ENCODE measurements around the gene RCCD1. TPM values are rescaled to one million over a fixed set of nuclear protein-coding genes. Genes with fewer than 3 reads are reported as not detected.

Gene RCCD1
- total and polyA plus RNA-seq, 2 of the 8 experiments (the other 6 are each of a cell fraction or from before 2014, with no cell fraction given) = 9.9 to 18.8 TPM

DNA sequence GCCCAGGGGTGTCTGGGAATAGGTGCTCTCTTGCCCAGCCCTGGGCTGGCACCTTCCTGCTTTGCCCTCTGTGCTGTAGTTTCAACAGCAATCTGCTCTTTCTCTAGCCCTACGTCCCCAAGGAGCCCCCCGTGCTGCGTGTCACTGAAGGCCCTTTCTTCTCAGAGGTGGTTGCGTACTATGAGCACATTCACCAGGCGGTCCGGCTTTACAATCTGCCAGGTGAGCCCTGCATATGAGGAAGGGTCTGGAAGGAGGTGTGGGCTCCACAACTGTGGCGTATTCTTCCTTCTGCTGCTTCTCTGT, 42.0 kb upstream of the RCCD1 start:
- Histone ChIP-seq H3K23ac (ENCODE audit: insufficient read length) (no peak overlapping the region), H4K91ac (replicated peaks; ENCODE audit: insufficient read length, low read length) (no peak overlapping the region), H2BK5ac (ENCODE audit: low read depth, low read length) (no peak overlapping the region), H3K27ac (ENCODE audit: low read depth, low read length) (no peak overlapping the region), H3K9me3 (ENCODE audit: insufficient read depth in 2 of 2, low read depth in 1 of 2, low read length in 1 of 2) (no peaks in the 10 kb centered on the region), H2BK20ac (ENCODE audit: low read length) (no peak overlapping the region), H2BK15ac (ENCODE audit: low read length) (no peak overlapping the region), H3K79me2 (ENCODE audit: control insufficient read depth in 1 of 2, insufficient read depth in 2 of 2, low read length in 2 of 2) (no peaks in the 10 kb centered on the region), H2BK120ac (replicated peaks; ENCODE audit: low read depth, low read length) (no peak overlapping the region), H4K8ac (ENCODE audit: extremely low read depth, insufficient read depth, low read length) (no peak overlapping the region), H3K4me1 (replicated peaks in 1 of 4; ENCODE audit: control insufficient read depth in 3 of 4, insufficient read depth in 4 of 4, low read length in 3 of 4) (peaks cover 0 to 2% (median 0%) of the 10 kb centered on the region in 4 experiments; a peak in 2 of 7 replicates), H4K5ac (ENCODE audit: insufficient read length, low read depth, low read length) (no peak overlapping the region), H3K4me3 (ENCODE audit: extremely low read depth in 1 of 4, insufficient read depth in 2 of 4, low read depth in 3 of 4, low read length in 4 of 4) (no peak overlapping the region), H3K9ac (replicated peaks in 1 of 4; ENCODE audit: extremely low read depth in 1 of 4, low read depth in 3 of 4, low read length in 3 of 4) (no peak overlapping the region), H3K36me3 (ENCODE audit: control insufficient read depth in 2 of 4, insufficient read depth in 4 of 4, low read length in 3 of 4) (no peaks in the 10 kb centered on the region; a peak in 3 of 8 replicates), H2AFZ (ENCODE audit: low read length) (no peak overlapping the region), H2AK5ac (ENCODE audit: low read depth, low read length) (no peak overlapping the region), H3K79me1 (ENCODE audit: low read depth, low read length) (no peaks in the 10 kb centered on the region), H3K14ac (ENCODE audit: insufficient read length) (no peak overlapping the region), H3K18ac (ENCODE audit: extremely low read depth, low read length) (no peak overlapping the region), H4K20me1 (replicated peaks in 1 of 2; ENCODE audit: control insufficient read depth in 1 of 2, insufficient read depth in 2 of 2, low read length in 2 of 2) (peaks cover 2 to 3% of the 10 kb centered on the region in 2 experiments), H2BK12ac (ENCODE audit: low read depth, low read length) (no peak overlapping the region), H3K4me2 (ENCODE audit: insufficient read depth in 1 of 2, low read depth in 2 of 2, low read length in 2 of 2) (no peak overlapping the region), H3K56ac (replicated peaks; ENCODE audit: insufficient read length, low read depth, low read length) (no peak overlapping the region), H3K23me2 (ENCODE audit: low read depth, low read length) (no peaks in the 10 kb centered on the region), H3K4ac (replicated peaks; ENCODE audit: insufficient read length, low read depth, low read length) (no peak overlapping the region), H3K27me3 (replicated peaks in 1 of 4; ENCODE audit: control insufficient read depth in 3 of 4, extremely low read depth in 1 of 4, insufficient read depth in 3 of 4, low read length in 3 of 4) (no peaks in the 10 kb centered on the region)
- no peak for DNase-seq (ENCODE audit: low read depth in 1 of 2, low spot score in 2 of 2)
- ChIA-PET CTCF (ENCODE audit: partially characterized antibody) (interaction anchor here (0.6 to 6.8 kb wide), 3 partner anchors 15 to 356 kb away, joined by 3 to 87 read pairs (median 4); partner anchors contain the start of genes HDDC3 and UNC45A), POLR2A (ENCODE audit: partially characterized antibody) (no interaction called here)
- WGBS, 2 experiments (ENCODE audit: extremely low coverage in 1 of 2, insufficient coverage in 1 of 2, insufficient read length in 1 of 2, insufficient replicate concordance in 2 of 2, low coverage in 1 of 2, low lambda C conversion rate in 2 of 2, missing lambda C conversion rate in 1 of 2) = 87% methylated on average over 7 of the region's 7 CpGs; no CpG with 5 or more reads in 1 of the 2 experiments
- FAIRE-seq = no peak
- no peak for TF ChIP-seq KDM5A (IDR thresholded peaks at IDR 0.05; ENCODE audit: low read length)
- TF ChIP-seq BRCA1 (IDR thresholded peaks at IDR 0.05; ENCODE audit: low read depth, low read length) = no peak
- no peak for TF ChIP-seq RAD21 (IDR thresholded peaks at IDR 0.05 in 1 of 2, conservative IDR thresholded peaks at IDR 0.05 in 1 of 2; ENCODE audit: low read depth in 2 of 2, low read length in 2 of 2)
- no peak for TF ChIP-seq SIN3A (conservative IDR thresholded peaks at IDR 0.05 in 1 of 2, IDR thresholded peaks at IDR 0.05 in 1 of 2; ENCODE audit: low read depth in 1 of 2, low read length in 2 of 2)
- TF ChIP-seq CBX8 (IDR thresholded peaks at IDR 0.05; ENCODE audit: borderline replicate concordance, low read depth, low read length) = no peak

All from H1 (cell line).